Pancreas (tissue), 10 donors: ENCODE measurements around the gene CCDC40. TPM values are rescaled to one million over a fixed set of nuclear protein-coding genes. Genes with fewer than 3 reads are reported as not detected.

Experiments used
- ATAC-seq, 4 donors: fragments of 200-7000 bp; cut with Tn5 transposase; one replicate each; pipeline versions ENCODE4 v1.8.0 to v1.9.1; 2020; ENCODE audit warnings: mild to moderate bottlenecking in 4 of 4, moderate library complexity in 4 of 4
- DNase-seq, 6 donors: peaks; one replicate each; pipeline ENCODE4 v3.0.0-alpha.2; 2020
- FAIRE-seq: peaks from 2 replicates; lab custom pipeline; 2012; peaks lifted over from hg19 to GRCh38; lab: Jason Lieb, UNC
- H3K27ac ChIP-seq, 4 donors: fragments of 200-600 bp; sonication (generic); 1 replicate in 3 of 4; 2 replicates in 1 of 4; pipeline versions ENCODE4 v1.5.0 to v1.8.0; 2020
- H3K27me3 ChIP-seq, 4 donors: fragments of 200-600 bp; one replicate each; pipeline ENCODE4 v1.8.0; 2021
- H3K36me3 ChIP-seq, 3 donors: fragments of 200-600 bp; sonication (generic) in 1 of 3; one replicate each; pipeline versions ENCODE4 v1.5.0 to v1.8.0; 2020 to 2021
- H3K4me1 ChIP-seq, 3 donors: fragments of 200-600 bp; one replicate each; pipeline ENCODE4 v1.8.0; 2021
- H3K4me3 ChIP-seq, 4 donors: fragments of 200-600 bp; sonication (generic) in 2 of 4; one replicate each; pipeline versions ENCODE4 v1.5.0 to v1.8.0; 2020 to 2021
- H3K9me3 ChIP-seq, 4 donors: fragments of 200-600 bp; one replicate each; pipeline ENCODE4 v1.8.0; 2021
- WGBS, 2 donors: extraction: QIAGEN DNeasy Blood & Tissue Kit; methylation state at CpG; one replicate each; pipeline ENCODE4 v1.1.7; 2013; 5-methylcytosine and 5-hydroxymethylcytosine counted together
- intact Hi-C, 3 donors: fragments of 100-400 bp; cut with DNase I; formaldehyde crosslinking; loops; one replicate each; pipeline versions ENCODE4 v1.11.1 to v1.14.2; 2022
- polyA plus RNA-seq, 2 donors: library from polyadenylated mRNA; stranded (reverse); fragments of 200-250 nt; gene quantifications; one replicate each; pipeline ENCODE4 v1.2.3, GENCODE V29; 2013
- total RNA-seq, 6 donors: library from RNA; stranded (reverse); fragmentation: NEBNext Ultra II Directional in 4 of 6; extraction: Animal tissue kit (Norgen Biotek cat#: 25700) in 4 of 6; gene quantifications; one replicate each; pipeline versions ENCODE4 v1.2.1 to v1.2.4, GENCODE V29; 2021 to 2023
- TF ChIP-seq, protein P1 (sequence below), 4 donors: fragments of 200-600 bp; sonication (generic) in 3 of 4; IDR thresholded peaks; one replicate each; pipeline versions ENCODE4 v1.5.0 to v1.8.0; 2021; ENCODE audit warnings: antibody characterized with exemption in 4 of 4
- donor health status: healthy with polysubstance abuse.
- donor health status: DM: no; HTN: no; CAD: no; lungs with moderate emphysema.
- donor health status: DM: no; HTN: no; CAD: no.
- donor health status: control.
- donor health status: control.
- donor health status: Bipolar disorder and iron deficiency.
- donor health status: DM: yes; HTN: yes; CAD: no.
- donor health status: DM: no; HTN: no; CAD: no.
- donor health status: DM: no; HTN: no; CAD: no.
- donor health status: DM: yes; HTN: yes; CAD: no.

Gene CCDC40
- total and polyA plus RNA-seq, 8 donors = 1.9 to 12.3 (median 3.4) TPM

- TF ChIP-seq, protein P1, sequence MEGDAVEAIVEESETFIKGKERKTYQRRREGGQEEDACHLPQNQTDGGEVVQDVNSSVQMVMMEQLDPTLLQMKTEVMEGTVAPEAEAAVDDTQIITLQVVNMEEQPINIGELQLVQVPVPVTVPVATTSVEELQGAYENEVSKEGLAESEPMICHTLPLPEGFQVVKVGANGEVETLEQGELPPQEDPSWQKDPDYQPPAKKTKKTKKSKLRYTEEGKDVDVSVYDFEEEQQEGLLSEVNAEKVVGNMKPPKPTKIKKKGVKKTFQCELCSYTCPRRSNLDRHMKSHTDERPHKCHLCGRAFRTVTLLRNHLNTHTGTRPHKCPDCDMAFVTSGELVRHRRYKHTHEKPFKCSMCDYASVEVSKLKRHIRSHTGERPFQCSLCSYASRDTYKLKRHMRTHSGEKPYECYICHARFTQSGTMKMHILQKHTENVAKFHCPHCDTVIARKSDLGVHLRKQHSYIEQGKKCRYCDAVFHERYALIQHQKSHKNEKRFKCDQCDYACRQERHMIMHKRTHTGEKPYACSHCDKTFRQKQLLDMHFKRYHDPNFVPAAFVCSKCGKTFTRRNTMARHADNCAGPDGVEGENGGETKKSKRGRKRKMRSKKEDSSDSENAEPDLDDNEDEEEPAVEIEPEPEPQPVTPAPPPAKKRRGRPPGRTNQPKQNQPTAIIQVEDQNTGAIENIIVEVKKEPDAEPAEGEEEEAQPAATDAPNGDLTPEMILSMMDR (IDR thresholded peaks at IDR 0.05) = no peak
- DNase-seq (no peak), FAIRE-seq (no peak), ATAC-seq (no peak)
- Histone ChIP-seq H3K27ac (no peak overlapping the region), H3K4me1 (peaks cover 0 to 17% (median 0%) of the 10 kb centered on the region in 3 donors), H3K9me3 (no peaks in the 10 kb centered on the region), H3K36me3 (peaks cover 4 to 72% (median 52%) of the 10 kb centered on the region in 3 donors), H3K27me3 (no peaks in the 10 kb centered on the region), H3K4me3 (no peak overlapping the region)
- WGBS, 2 donors = 92 to 95% methylated on average over 7 of the region's 7 CpGs
- intact Hi-C loops = no loop called here
These were observed 105.2 kb downstream of the CCDC40 start for GRCh38 chr17:80141463-80142165.

GRCh38 chr17:80142929-80143328 is 106.5 kb downstream of the CCDC40 start:
- H3K27me3 ChIP-seq = no peaks in the 10 kb centered on the region
- WGBS, 2 donors = 92 to 96% methylated on average over 6 of the region's 6 CpGs
- intact Hi-C loops = no loop called here
- TF ChIP-seq, protein P1 (IDR thresholded peaks at IDR 0.05) = no peak
- no peaks in the 10 kb centered on the region for H3K9me3 ChIP-seq
- FAIRE-seq (no peak), ATAC-seq (no peak), DNase-seq (no peak)
- peaks cover 0 to 17% (median 0%) of the 10 kb centered on the region in 3 donors for H3K4me1 ChIP-seq
- no peak overlapping the region for H3K27ac ChIP-seq
- H3K36me3 ChIP-seq = peaks cover 4 to 59% (median 41%) of the 10 kb centered on the region in 3 donors
- no peak overlapping the region for H3K4me3 ChIP-seq

DNA sequence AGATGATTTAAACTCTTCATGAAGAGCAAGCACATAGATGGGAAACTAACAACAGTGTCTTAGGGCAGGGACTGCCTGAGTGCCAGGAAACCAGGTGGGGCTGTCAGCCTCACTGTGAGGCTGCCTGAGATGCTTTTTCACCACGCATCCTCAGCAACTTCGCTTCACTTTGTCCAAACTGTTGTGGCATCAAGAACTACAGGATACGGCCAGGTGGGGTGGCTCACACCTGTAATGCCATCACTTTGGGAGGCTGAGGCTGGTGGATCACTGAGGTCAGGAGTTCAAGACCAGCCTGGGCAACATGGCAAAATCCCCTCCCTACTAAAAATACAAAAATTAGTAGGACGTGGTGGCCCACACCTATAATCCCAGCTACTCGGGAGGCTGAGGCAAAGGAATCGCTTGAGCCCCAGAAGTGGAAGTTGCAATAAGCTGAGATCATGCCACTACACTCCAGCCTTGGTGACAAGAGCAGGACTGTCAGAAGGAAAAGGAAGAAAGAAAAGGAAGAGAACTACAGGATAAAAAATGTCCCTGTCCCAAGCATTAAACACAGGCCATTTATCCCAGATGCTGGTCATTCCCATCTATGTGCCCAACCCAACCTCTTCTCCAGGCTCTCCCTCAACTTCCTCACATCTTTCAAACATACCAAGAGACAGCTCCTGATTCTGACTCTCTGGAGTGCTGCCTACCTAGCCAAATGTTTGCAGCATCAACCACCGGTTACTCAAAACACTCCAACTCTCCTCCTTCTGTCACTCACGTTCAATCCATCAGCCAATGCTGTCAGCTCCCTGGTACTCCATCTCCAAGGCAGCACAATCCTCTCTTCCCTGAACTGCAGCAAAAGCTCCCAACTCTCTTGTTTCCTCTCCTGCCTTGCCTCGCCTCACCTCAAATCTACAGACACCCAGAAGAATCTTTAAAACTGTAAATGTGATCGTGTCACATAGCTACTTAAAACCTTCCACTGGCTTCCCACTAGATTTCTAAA is 108.9 kb downstream of the CCDC40 start:
- DNase-seq (no peak), ATAC-seq (no peak), FAIRE-seq (no peak)
- Histone ChIP-seq H3K9me3 (no peaks in the 10 kb centered on the region), H3K4me3 (peak overlapping the region in 3 of 4 donors; percentile 73 to 98 (median 95)), H3K27me3 (no peaks in the 10 kb centered on the region), H3K36me3 (peaks cover 4 to 35% (median 18%) of the 10 kb centered on the region in 3 donors), H3K27ac (no peak overlapping the region), H3K4me1 (peaks cover 0 to 20% (median 0%) of the 10 kb centered on the region in 3 donors)
- TF ChIP-seq, protein P1 (IDR thresholded peaks at IDR 0.05) = no peak
- WGBS, 2 donors = 52 to 59% methylated on average over 10 of the region's 10 CpGs
- intact Hi-C loops = no loop called here

DNA sequence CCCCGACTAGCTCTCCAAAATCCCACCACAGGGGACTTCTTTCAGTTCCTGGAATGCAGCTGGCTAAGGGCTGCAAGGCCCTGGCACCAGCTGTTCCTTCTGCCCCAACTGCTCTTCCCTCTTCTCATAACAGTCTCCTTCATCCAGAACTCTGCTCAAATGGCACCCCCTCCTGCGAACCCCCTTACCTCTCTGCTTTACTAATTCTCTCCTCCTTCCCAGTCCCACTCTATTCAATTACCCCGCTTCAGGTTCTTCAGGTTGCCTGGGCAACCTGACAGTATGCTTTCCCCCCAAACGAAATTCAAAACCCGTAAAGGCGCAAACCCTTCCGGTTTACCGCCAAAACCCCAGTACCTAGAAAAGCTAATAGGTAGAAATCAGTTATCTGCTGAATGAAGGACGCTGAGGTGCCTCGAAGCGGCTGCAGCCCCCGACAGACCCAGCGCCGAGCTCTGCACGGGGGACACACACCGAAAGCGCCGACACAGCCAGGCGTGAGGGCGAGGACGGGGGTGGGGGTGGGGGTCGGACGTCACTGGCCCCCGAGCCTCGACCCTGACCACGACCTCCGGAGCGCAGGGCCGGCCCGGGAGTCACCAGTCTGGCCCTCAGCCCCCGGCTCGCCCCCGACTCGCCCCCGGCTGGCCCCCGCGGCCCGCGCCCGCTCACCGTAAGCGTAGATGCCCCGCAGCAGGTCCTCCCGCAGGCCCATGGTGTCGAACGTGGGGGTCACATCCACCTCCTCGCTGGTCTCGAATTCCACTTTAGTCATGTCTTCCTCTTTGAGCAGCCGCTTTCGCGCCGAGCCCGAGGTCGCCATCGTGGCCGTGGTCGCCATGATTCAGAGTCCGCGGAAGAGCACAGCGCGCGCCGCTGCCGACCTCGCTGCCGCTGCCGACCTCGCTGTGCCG is 109.9 kb downstream of the CCDC40 start:
- DNase-seq (peak in 3 of 6 donors; percentile 10 to 83 (median 64)), ATAC-seq (peak; percentile 6 to 16 (median 10)), FAIRE-seq (no peak)
- intact Hi-C loops = no loop called here
- peak overlapping the region in 3 of 4 donors; percentile 59 to 81 (median 75) for H3K27ac ChIP-seq
- H3K36me3 ChIP-seq = peaks cover 4 to 25% (median 14%) of the 10 kb centered on the region in 3 donors
- no peaks in the 10 kb centered on the region for H3K27me3 ChIP-seq
- H3K9me3 ChIP-seq = no peaks in the 10 kb centered on the region
- 0% methylated on average over 61 to 69 of the region's 69 CpGs for WGBS, 2 donors
- peaks cover 0 to 20% (median 0%) of the 10 kb centered on the region in 3 donors for H3K4me1 ChIP-seq
- H3K4me3 ChIP-seq = peak overlapping the region; percentile 73 to 98 (median 96)
- TF ChIP-seq, protein P1 (IDR thresholded peaks at IDR 0.05) = no peak
